Activated CD4-positive, alpha-beta T cell treated with anti-CD3 and anti-CD28 coated beads, Interleukin-2, amount 50 U/mL, for 24 hours (primary cell): ENCODE results near the gene MRAS.
"Not testable (repeated sequence)": the region's sequence is repeated elsewhere in the genome, so short reads cannot be mapped to it uniquely, and the experiment has no call there.

Experiments used
- DNase-seq, 2 donors: peaks; one replicate each; pipeline ENCODE4 v3.0.0-alpha.2; 2020; ENCODE audit warnings: low read depth in 1 of 2, low spot score in 1 of 2

The MRAS gene

GRCh38 chr3:138366006-138366759 is 17.8 kb downstream of the MRAS start:
- DNase-seq: no peak

GRCh38 chr3:138367326-138367850 is 19.0 kb downstream of the MRAS start:
- DNase-seq: no peak

GRCh38 chr3:138367911-138368310 is 19.5 kb downstream of the MRAS start:
- no peak for DNase-seq

GRCh38 chr3:138369151-138369900 is 20.9 kb downstream of the MRAS start:
- DNase-seq: no peak

- DNase-seq: no peak
Measured at GRCh38 chr3:138370321-138370720, 21.9 kb downstream of the MRAS start.

GRCh38 chr3:138371070-138371965 is 22.9 kb downstream of the MRAS start:
- DNase-seq: no peak

GRCh38 chr3:138373087-138373735 is 24.8 kb downstream of the MRAS start:
- no peak for DNase-seq

GRCh38 chr3:138373736-138374094 is 25.3 kb downstream of the MRAS start:
- DNase-seq: no peak

GRCh38 chr3:138374573-138375134 is 26.3 kb downstream of the MRAS start:
- no peak for DNase-seq

GRCh38 chr3:138375447-138375846 is 27.1 kb downstream of the MRAS start:
- DNase-seq: no peak

GRCh38 chr3:138376663-138377062 is 28.3 kb downstream of the MRAS start:
- no peak for DNase-seq

GRCh38 chr3:138377212-138377611 is 28.8 kb downstream of the MRAS start:
- not testable (repeated sequence) for DNase-seq

- no peak for DNase-seq
Measured at GRCh38 chr3:138377804-138378203, 29.4 kb downstream of the MRAS start.

- no peak for DNase-seq
Measured at GRCh38 chr3:138378331-138378730, 30.0 kb downstream of the MRAS start.

GRCh38 chr3:138378990-138379389 is 30.6 kb downstream of the MRAS start:
- DNase-seq: no peak

- DNase-seq: no peak
Measured at GRCh38 chr3:138381413-138381901, 33.1 kb downstream of the MRAS start.

GRCh38 chr3:138381950-138382715 is 33.8 kb downstream of the MRAS start:
- DNase-seq: no peak

- DNase-seq: no peak
Measured at GRCh38 chr3:138383715-138384465, 35.5 kb downstream of the MRAS start.

GRCh38 chr3:138384531-138384930 is 36.2 kb downstream of the MRAS start:
- no peak for DNase-seq
